Activated B cell treated with CpG ODN at 0.5 μM for 24 hours (primary cell): ENCODE data around the gene ZNF669. TPM values are rescaled to one million over a fixed set of nuclear protein-coding genes. Genes with fewer than 3 reads are reported as not detected.

Experiments used
- ATAC-seq: fragments of 200-7000 bp; cut with Tn5 transposase; one replicate; pipeline ENCODE4 v1.10.0; 2021; ENCODE audit warnings: low read depth, mild to moderate bottlenecking, moderate library complexity
- CTCF ChIA-PET: fragments of 350-600 bp; sonication (Branson Sonifier 250); formaldehyde crosslinking; loops from one replicate; lab custom pipeline; 2021; ENCODE audit warnings: antibody characterized with exemption; lab: Charles Lee
- POLR2A ChIA-PET: fragments of 350-600 bp; sonication (Branson Sonifier 250); formaldehyde crosslinking; loops from one replicate; lab custom pipeline; 2021; ENCODE audit warnings: antibody characterized with exemption; lab: Charles Lee
- DNase-seq: peaks from one replicate; pipeline ENCODE4 v3.0.0; 2022
- H3K27ac Mint-ChIP-seq: one replicate; pipeline ENCODE4 v1.8.0; 2020; ENCODE audit warnings: mixed read lengths
- H3K27me3 Mint-ChIP-seq: one replicate; pipeline ENCODE4 v1.8.0; 2021; ENCODE audit warnings: mixed read lengths
- H3K36me3 Mint-ChIP-seq: one replicate; pipeline ENCODE4 v1.8.0; 2021; ENCODE audit warnings: low read depth, mixed read lengths
- H3K4me1 Mint-ChIP-seq: one replicate; pipeline ENCODE4 v1.8.0; 2021; ENCODE audit warnings: mixed read lengths
- H3K4me3 Mint-ChIP-seq: one replicate; pipeline ENCODE4 v1.8.0; 2020; ENCODE audit warnings: mild to moderate bottlenecking, mixed read lengths
- H3K9me3 Mint-ChIP-seq: one replicate; pipeline ENCODE4 v1.8.0; 2020; ENCODE audit warnings: mixed read lengths
- CTCF ChIP-seq: fragments of 200-600 bp; IDR thresholded peaks from one replicate; pipeline ENCODE4 v1.8.0; 2022; ENCODE audit warnings: antibody characterized with exemption, mild to moderate bottlenecking
- intact Hi-C: fragments of 100-400 bp; cut with micrococcal nuclease; formaldehyde crosslinking; loops from one replicate; pipeline ENCODE4 v1.15.1; 2024
- total RNA-seq: library from RNA; stranded (reverse); gene quantifications from 2 replicates; pipeline ENCODE4 v1.2.3, GENCODE V29; 2022

ZNF669 gene
- total RNA-seq, 1 donor from 2014 or later = 18.0 TPM

- CTCF ChIA-PET = no interaction called here
Measured at GRCh38 chr1:247060771-247061170, 43.4 kb downstream of the ZNF669 start.

GRCh38 chr1:247056071-247056470 lies 48.1 kb downstream of the ZNF669 start:
- H3K27me3 Mint-ChIP-seq = no peaks in the 10 kb centered on the region
- no peak for TF ChIP-seq CTCF
- no peak overlapping the region for H3K4me3 Mint-ChIP-seq
- peaks cover 66% of the 10 kb centered on the region for H3K36me3 Mint-ChIP-seq
- intact Hi-C loops = no loop called here
- peaks cover 50% of the 10 kb centered on the region for H3K9me3 Mint-ChIP-seq
- ChIA-PET CTCF (no interaction called here), POLR2A (no interaction called here)
- DNase-seq (no peak), ATAC-seq (no peak)
- H3K4me1 Mint-ChIP-seq = peaks cover 4% of the 10 kb centered on the region
- no peak overlapping the region for H3K27ac Mint-ChIP-seq

More at GRCh38 chr1:247060771-247061170, 43.4 kb downstream of the ZNF669 start:
- intact Hi-C loops = no loop called here
- Mint-ChIP-seq H3K36me3 (peaks cover 55% of the 10 kb centered on the region), H3K4me1 (peaks cover 10% of the 10 kb centered on the region), H3K9me3 (peaks cover 37% of the 10 kb centered on the region), H3K4me3 (no peak overlapping the region), H3K27me3 (no peaks in the 10 kb centered on the region), H3K27ac (no peak overlapping the region)
- DNase-seq (no peak), ATAC-seq (no peak)
- POLR2A ChIA-PET = no interaction called here
- no peak for TF ChIP-seq CTCF

GRCh38 chr1:247054992-247055415 lies 49.2 kb downstream of the ZNF669 start:
- no peak overlapping the region for H3K4me3 Mint-ChIP-seq
- intact Hi-C loops = no loop called here
- TF ChIP-seq CTCF = no peak
- H3K4me1 Mint-ChIP-seq = peaks cover 4% of the 10 kb centered on the region
- peaks cover 64% of the 10 kb centered on the region for H3K36me3 Mint-ChIP-seq
- ATAC-seq = no peak
- H3K9me3 Mint-ChIP-seq = peaks cover 51% of the 10 kb centered on the region
- no peaks in the 10 kb centered on the region for H3K27me3 Mint-ChIP-seq
- CTCF ChIA-PET = no interaction called here
- H3K27ac Mint-ChIP-seq = no peak overlapping the region
- POLR2A ChIA-PET = no interaction called here
- DNase-seq = no peak

Other genes starting within 250 kb of the ZNF669 start
- 25.3 and 31.3 TPM in 2 replicates for gene AHCTF1, start 172.4 kb downstream of the ZNF669 start, total RNA-seq
- 0.07 and 0.83 TPM in 2 replicates for gene ZNF695, start 96.3 kb downstream of the ZNF669 start, total RNA-seq
- 6.1 and 6.2 TPM in 2 replicates for gene ZNF670, start 25.5 kb downstream of the ZNF669 start, total RNA-seq
- gene ZNF124, start 67.7 kb upstream of the ZNF669 start, total RNA-seq = 33.7 and 39.1 TPM in 2 replicates
- not detected in 2 replicates for gene VN1R5, start 151.7 kb upstream of the ZNF669 start, total RNA-seq
- 15.0 and 21.2 TPM in 2 replicates for gene ZNF496, start 227.5 kb upstream of the ZNF669 start, total RNA-seq